Caco-2 (cell line): ENCODE results near the gene HOXB8. TPM values are rescaled to one million over a fixed set of nuclear protein-coding genes. Genes with fewer than 3 reads are reported as not detected.

Experiments used
- BruUV-seq: library from RNA; stranded (reverse); fragments of 400-500 nt; replicated peaks from 2 replicates; lab custom pipeline; 2021; lab: Mats Ljungman, UMichigan
- CTCF ChIA-PET: fragments of 300-600 bp; sonication (Branson Sonifier 250); formaldehyde crosslinking; loops from one replicate; lab custom pipeline; 2022; ENCODE audit warnings: antibody characterized with exemption; lab: Charles Lee
- POLR2A ChIA-PET: fragments of 300-600 bp; sonication (Branson Sonifier 250); formaldehyde crosslinking; loops from one replicate; lab custom pipeline; 2022; ENCODE audit warnings: antibody characterized with exemption; lab: Charles Lee
- DNase-seq, 2 experiments: peaks; one replicate each; pipeline versions ENCODE4 v3.0.0 to v3.0.0-alpha.2; 2020 to 2022
- H3K27me3 ChIP-seq: replicated peaks from 2 replicates; pipeline ENCODE4 v1.6.0; 2011; ENCODE audit warnings: low read length; ENCODE audit not compliant: control insufficient read depth, insufficient read depth
- H3K36me3 ChIP-seq: 2 replicates; pipeline ENCODE4 v1.5.1; 2011; ENCODE audit warnings: low read length; ENCODE audit not compliant: control insufficient read depth, insufficient read depth
- H3K4me1 ChIP-seq: fragments of 250-450 bp; sonication (Bioruptor Pico); 2 replicates; pipeline ENCODE4 v1.5.1; 2020; ENCODE audit warnings: mild to moderate bottlenecking
- H3K4me3 ChIP-seq: 2 replicates; pipeline ENCODE4 v1.5.1; 2011; ENCODE audit warnings: low read depth, mild to moderate bottlenecking, control low read depth, low read length
- H3K9me3 ChIP-seq: fragments of 250-450 bp; sonication (Bioruptor Pico); 2 replicates; pipeline ENCODE4 v1.5.1; 2020; ENCODE audit warnings: mild to moderate bottlenecking, moderate library complexity
- H3K27ac Mint-ChIP-seq: one replicate; pipeline ENCODE4 v1.8.0; 2022; ENCODE audit warnings: mixed read lengths; ENCODE audit not compliant: unreplicated experiment
- H3K27me3 Mint-ChIP-seq: one replicate; pipeline ENCODE4 v1.8.0; 2022; ENCODE audit warnings: mixed read lengths; ENCODE audit not compliant: insufficient read depth, unreplicated experiment
- H3K36me3 Mint-ChIP-seq: one replicate; pipeline ENCODE4 v1.8.0; 2022; ENCODE audit warnings: mild to moderate bottlenecking, mixed read lengths; ENCODE audit not compliant: insufficient read depth, unreplicated experiment
- H3K4me1 Mint-ChIP-seq: one replicate; pipeline ENCODE4 v1.8.0; 2022; ENCODE audit warnings: low read depth, mixed read lengths; ENCODE audit not compliant: unreplicated experiment
- H3K4me3 Mint-ChIP-seq: one replicate; pipeline ENCODE4 v1.8.0; 2022; ENCODE audit warnings: mild to moderate bottlenecking, moderate library complexity, mixed read lengths; ENCODE audit not compliant: unreplicated experiment
- H3K9me3 Mint-ChIP-seq: one replicate; pipeline ENCODE4 v1.8.0; 2022; ENCODE audit warnings: mixed read lengths; ENCODE audit not compliant: unreplicated experiment
- intact Hi-C: fragments of 100-400 bp; cut with micrococcal nuclease; formaldehyde crosslinking; loops from one replicate; pipeline ENCODE4 v1.10.0; 2022; ENCODE audit not compliant: unreplicated experiment
- total RNA-seq: library from RNA; stranded (reverse); gene quantifications from 2 replicates; pipeline ENCODE4 v1.2.3, GENCODE V29; 2022
- TF ChIP-seq, protein P1 (sequence below), 2 experiments: fragments of 200-600 bp in 1 of 2; IDR thresholded peaks; 1 replicate in 1 of 2; 2 replicates in 1 of 2; pipeline versions ENCODE4 v1.5.1 to v1.8.0; 2011 to 2022; ENCODE audit warnings: antibody characterized with exemption in 1 of 2, control low read depth in 1 of 2, inconsistent platforms in 1 of 2, low read depth in 1 of 2, low read length in 1 of 2, mild to moderate bottlenecking in 1 of 2, moderate library complexity in 1 of 2; ENCODE audit not compliant: insufficient read depth in 1 of 2, severe bottlenecking in 1 of 2, unreplicated experiment in 1 of 2

Gene HOXB8
- total RNA-seq, 1 experiment from 2014 or later = 1.2 TPM

DNA sequence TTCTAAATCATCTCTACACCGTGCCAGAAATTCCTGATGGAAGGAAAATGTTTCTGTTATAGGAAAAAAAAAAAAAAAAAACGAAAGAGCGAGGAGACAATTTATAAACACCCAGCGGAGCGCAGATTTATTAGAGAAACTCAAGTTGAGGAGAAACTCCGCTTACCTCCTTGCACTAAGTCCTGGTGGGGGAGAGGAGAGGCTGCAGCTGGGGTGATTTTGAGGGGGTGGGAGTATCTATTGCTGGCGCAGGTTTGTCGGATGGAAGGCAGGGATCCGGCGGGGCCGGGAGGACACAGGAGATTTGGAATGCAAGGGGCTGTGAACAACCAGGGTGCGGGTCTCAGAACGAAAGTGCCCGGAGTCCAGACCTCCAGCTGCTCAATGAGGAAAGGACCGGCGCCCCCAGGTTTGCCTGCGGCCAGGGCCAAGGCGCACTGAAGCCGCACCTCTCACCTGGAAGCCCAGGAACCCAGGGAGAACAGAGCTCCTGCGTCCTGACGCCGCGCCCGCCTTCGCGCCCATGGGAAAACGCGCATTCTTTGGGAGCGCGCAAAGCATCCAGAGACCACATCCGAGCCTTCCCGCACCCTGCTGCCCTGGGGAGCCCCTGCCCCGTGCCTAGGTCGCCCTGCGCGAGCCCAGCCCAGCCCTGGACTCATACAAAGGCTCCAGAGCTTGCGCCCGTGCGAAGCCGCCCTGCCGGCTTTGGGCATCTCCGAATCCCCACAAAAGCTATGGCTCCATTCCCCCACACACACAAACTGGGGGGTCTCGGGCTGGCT is 2.6 kb upstream of the HOXB8 start:
- Mint-ChIP-seq H3K36me3 (peaks cover 7% of the 10 kb centered on the region), H3K4me1 (peaks cover 38% of the 10 kb centered on the region), H3K27ac (no peak overlapping the region), H3K9me3 (no peaks in the 10 kb centered on the region), H3K4me3 (peak overlapping the region; percentile 63), H3K27me3 (peaks cover 66% of the 10 kb centered on the region)
- Histone ChIP-seq H3K27me3 (peaks cover 22% of the 10 kb centered on the region), H3K36me3 (no peaks in the 10 kb centered on the region), H3K4me3 (no peak overlapping the region), H3K4me1 (peaks cover 4% of the 10 kb centered on the region), H3K9me3 (no peaks in the 10 kb centered on the region)
- ChIA-PET POLR2A (interaction anchor here (0.6 to 0.9 kb wide), 2 partner anchors 205 to 569 kb away, joined by 5 to 6 read pairs; no protein-coding TSS in a partner anchor), CTCF (interaction anchor here (0.6 to 2.3 kb wide), 16 partner anchors 8 to 1085 kb away, joined by 3 to 11 read pairs (median 4); no protein-coding TSS in a partner anchor)
- no TSS peak for BruUV-seq
- TF ChIP-seq, protein P1, sequence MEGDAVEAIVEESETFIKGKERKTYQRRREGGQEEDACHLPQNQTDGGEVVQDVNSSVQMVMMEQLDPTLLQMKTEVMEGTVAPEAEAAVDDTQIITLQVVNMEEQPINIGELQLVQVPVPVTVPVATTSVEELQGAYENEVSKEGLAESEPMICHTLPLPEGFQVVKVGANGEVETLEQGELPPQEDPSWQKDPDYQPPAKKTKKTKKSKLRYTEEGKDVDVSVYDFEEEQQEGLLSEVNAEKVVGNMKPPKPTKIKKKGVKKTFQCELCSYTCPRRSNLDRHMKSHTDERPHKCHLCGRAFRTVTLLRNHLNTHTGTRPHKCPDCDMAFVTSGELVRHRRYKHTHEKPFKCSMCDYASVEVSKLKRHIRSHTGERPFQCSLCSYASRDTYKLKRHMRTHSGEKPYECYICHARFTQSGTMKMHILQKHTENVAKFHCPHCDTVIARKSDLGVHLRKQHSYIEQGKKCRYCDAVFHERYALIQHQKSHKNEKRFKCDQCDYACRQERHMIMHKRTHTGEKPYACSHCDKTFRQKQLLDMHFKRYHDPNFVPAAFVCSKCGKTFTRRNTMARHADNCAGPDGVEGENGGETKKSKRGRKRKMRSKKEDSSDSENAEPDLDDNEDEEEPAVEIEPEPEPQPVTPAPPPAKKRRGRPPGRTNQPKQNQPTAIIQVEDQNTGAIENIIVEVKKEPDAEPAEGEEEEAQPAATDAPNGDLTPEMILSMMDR (IDR thresholded peaks at IDR 0.05; ENCODE audit: insufficient read depth in 1 of 2, low read depth in 1 of 2, low read length in 1 of 2, severe bottlenecking in 1 of 2, unreplicated experiment in 1 of 2) = no peak
- peak; percentile 44 to 56 for DNase-seq
- intact Hi-C loops = loop anchor here (1.0 to 2.0 kb wide), 7 partner anchors 125 to 593 kb away; no protein-coding TSS in a partner anchor

DNA sequence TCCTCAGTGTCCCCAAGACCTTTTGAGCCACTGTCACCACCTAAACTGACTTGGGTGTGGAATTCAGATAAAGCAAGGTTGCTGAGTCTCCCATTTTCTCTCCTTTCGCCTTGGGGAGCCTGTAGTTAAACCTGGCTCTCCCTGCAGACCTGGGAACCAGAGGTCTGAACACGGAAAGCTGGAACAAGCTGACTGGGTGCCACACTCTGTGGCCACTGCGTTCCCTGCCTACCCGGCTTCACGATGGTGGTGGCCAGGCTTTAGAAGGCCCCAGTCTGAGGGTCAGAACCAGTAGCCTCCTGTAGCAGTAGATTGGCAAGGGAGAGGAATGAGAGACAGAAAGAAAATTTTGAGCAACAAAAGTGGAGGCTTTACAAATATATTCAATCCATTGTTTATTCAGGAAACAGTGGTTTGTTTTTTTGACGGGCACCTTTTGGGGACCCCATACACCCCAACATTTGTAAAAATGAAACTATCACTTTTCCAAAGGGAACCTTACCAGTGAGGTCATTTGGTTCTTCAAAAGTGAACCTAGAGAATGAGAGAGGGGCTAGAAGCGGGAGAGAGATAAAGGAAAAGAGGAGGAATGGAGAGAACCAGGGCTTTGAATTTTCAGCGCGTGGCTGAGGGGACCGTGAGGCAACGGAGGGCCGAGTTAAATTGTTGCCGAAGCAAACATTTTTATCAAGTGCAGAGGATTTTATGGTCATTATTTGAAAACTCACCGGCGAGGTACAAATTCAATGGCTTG is 1.8 kb upstream of the HOXB8 start:
- no peak for DNase-seq
- TF ChIP-seq, protein P1 (IDR thresholded peaks at IDR 0.05; ENCODE audit: insufficient read depth in 1 of 2, low read depth in 1 of 2, low read length in 1 of 2, severe bottlenecking in 1 of 2, unreplicated experiment in 1 of 2) = no peak
- Mint-ChIP-seq H3K4me1 (peaks cover 43% of the 10 kb centered on the region), H3K36me3 (peaks cover 7% of the 10 kb centered on the region), H3K4me3 (peak overlapping the region; percentile 8), H3K9me3 (no peaks in the 10 kb centered on the region), H3K27ac (no peak overlapping the region), H3K27me3 (peaks cover 65% of the 10 kb centered on the region)
- no peaks in the 10 kb centered on the region for H3K9me3 ChIP-seq
- POLR2A ChIA-PET = interaction anchor here (0.6 kb wide), 2 partner anchors 9 to 568 kb away, joined by 3 to 6 read pairs; partner anchors contain the start of gene HOXB9
- H3K4me3 ChIP-seq = no peak overlapping the region
- BruUV-seq = no TSS peak
- CTCF ChIA-PET = interaction anchor here (0.6 to 2.3 kb wide), 12 partner anchors 7 to 437 kb away, joined by 3 to 11 read pairs (median 4); partner anchors contain the start of gene HOXB6
- H3K36me3 ChIP-seq = no peaks in the 10 kb centered on the region
- intact Hi-C loops = no loop called here
- H3K27me3 ChIP-seq = peaks cover 18% of the 10 kb centered on the region
- peaks cover 4% of the 10 kb centered on the region for H3K4me1 ChIP-seq
